T-helper 9 cell (primary cell): ENCODE data around the gene FHL5.
"Not testable (repeated sequence)": the region's sequence is repeated elsewhere in the genome, so short reads cannot be mapped to it uniquely, and the experiment has no call there.

ENCODE experiments used
- DNase-seq: peaks from one replicate; pipeline ENCODE4 v3.0.0-alpha.2; 2020

FHL5 gene

DNA sequence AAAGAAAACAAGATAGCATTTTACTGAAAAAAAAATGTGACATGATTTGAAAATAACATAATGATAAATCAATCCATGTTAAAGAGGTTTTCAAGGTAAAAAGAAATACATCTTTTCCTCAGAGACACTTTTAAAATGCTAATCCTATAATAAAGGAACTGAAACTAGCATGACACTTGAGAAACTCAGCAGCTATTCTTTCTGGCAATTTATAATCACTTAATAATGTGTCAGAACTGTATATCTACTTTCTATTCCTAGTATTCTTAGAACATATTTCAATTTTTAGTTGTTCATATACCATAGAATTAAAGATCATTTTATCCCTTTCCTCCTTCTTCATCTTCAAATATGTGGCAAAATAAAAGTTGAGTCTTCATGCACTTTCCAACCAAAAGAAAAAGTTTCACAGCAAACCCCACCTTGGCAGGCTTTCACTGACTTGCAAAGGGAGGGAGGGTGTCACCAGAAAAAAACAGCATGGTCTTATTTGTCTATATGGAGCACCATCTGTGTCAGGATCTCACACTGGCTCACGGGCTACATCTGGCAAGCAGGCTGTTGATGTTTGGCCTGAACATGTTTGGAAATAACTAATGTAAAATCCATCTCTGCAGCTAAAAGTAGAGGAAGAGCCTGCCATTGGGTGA, 48.5 kb downstream of the FHL5 start:
- no peak for DNase-seq

- DNase-seq, result no peak
Observed at GRCh38 chr6:96613291-96613999, 50.5 kb downstream of the FHL5 start.

GRCh38 chr6:96620851-96621250, 57.9 kb downstream of the FHL5 start:
- no peak for DNase-seq

- no peak for DNase-seq
Observed at GRCh38 chr6:96621983-96622382, 59.1 kb downstream of the FHL5 start.

- no peak for DNase-seq
Observed at GRCh38 chr6:96624957-96625356, 62.0 kb downstream of the FHL5 start.

- DNase-seq, result no peak
Observed at GRCh38 chr6:96626759-96627364, 63.9 kb downstream of the FHL5 start.

- no peak for DNase-seq
Observed at GRCh38 chr6:96631248-96631647, 68.3 kb downstream of the FHL5 start.

GRCh38 chr6:96637979-96638378, 75.1 kb downstream of the FHL5 start:
- DNase-seq, result not testable (repeated sequence)

DNA sequence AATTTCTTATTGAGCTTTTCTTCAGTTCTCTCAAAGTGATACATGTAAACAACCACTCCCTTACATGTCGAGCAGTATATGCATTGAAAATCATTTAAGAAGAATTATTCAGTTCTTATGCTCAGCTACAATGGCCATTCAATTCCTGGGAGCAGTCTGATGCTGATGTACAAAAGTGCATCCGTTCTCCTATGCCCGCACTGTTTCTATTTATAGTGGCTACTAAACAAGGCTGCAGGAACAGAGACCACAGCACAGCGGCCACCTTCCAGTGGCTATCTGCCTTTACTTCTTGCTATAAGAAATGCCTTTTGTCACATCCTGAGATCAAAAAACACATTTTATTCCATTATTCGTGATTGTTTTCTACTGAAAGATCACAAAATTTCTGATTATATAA, 82.2 kb downstream of the FHL5 start:
- DNase-seq, result no peak

GRCh38 chr6:96649926-96650325, 87.0 kb downstream of the FHL5 start:
- DNase-seq, result no peak

DNA sequence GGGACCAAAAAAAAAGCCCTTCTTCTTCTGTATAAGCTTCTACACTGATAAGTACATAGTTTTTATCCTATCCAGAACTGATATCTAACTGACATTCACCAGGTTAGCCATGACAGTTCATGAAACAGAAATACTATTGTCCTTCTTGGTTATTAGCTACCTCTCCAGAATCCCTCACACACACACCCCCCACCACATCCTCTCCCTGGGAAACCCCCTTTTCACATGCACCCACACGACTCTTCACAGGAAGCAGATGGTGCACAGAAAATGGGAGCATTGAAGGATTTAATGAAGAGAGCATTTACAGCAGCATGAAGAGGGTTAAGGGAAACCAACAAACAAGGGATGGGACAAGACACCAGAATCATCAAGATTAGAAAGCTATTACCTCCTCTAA, 88.9 kb downstream of the FHL5 start:
- no peak for DNase-seq

- no peak for DNase-seq
Observed at GRCh38 chr6:96652552-96652951, 89.6 kb downstream of the FHL5 start.

DNA sequence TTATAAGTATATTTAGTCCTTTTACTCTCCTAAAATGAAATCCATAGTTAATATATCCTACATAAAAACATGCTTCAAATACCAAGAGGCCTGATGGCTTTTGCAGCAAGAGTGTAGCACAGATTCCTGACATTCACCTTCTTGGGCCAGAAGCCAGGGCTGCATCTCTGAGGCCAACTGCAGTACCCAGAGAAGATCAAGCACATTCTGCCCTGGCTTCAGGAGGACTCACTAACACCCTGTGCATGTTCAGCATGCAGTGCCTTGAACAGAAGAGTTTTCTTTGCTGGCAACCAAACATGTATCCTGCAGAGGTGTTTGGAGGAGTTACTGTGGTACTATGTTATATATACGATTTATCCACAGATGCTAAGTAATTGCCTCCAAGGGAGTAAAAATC, 90.3 kb downstream of the FHL5 start:
- DNase-seq, result no peak

- no peak for DNase-seq
Observed at GRCh38 chr6:96656567-96656966, 93.6 kb downstream of the FHL5 start.

DNA sequence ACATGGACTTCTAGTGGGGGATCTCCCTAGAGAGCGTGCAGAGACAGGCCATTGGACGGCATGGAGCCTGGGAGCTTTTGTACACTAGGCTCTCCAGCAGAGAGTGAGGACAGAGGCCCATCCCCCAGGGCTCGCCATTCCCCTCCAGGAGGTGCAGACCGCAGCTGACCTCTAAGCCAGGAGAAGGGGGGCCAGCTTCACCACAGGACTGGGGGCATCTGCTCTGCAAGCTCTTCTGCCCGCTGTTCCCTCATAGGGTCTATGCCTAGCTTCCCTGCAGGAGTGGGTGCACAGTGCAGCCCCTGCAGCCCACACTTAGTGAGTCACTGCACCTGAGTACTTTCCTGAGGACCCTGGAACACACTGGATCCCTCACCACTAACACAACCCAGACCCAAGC, 94.4 kb downstream of the FHL5 start:
- no peak for DNase-seq

DNA sequence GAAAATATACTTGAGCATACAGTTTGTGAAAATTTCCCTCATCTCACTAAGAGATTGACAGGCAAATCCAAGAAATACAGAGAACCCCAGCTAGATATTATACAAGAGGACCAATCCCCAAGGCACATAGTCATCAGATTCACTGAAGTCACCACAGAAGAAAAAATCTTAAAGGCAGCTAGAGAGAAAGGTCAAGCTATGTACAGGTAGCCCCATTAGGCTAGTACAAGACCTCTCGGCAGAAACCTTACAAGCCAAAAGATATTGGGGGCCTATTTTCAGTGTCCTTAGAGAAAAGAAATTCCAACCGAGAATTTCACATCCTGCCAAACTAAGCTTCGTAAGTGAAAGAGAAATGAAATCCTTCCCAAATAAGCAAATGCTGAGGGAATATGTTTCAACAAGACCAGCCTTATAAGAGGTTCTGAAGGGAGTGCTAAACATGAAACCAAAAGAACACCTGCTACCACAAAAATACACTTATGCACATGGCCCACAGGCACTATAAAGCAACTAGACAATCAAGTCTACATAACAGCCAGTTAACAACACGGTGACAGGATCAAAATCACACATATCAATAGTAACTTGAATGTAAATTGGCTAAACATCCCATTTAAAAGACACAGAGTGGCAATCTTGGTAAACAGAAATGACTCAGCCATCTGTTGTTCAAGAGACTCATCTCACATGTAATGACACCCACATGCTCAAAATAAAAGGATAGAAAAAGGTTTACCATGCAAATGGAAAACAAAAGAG, 96.3 kb downstream of the FHL5 start:
- DNase-seq, result no peak
